ENCODE measurements around the gene ATP6AP1. TPM values are rescaled to one million over a fixed set of nuclear protein-coding genes. Genes with fewer than 3 reads are reported as not detected.

ATP6AP1 gene
- total RNA-seq, 2 experiments from 2014 or later: 25.1 to 25.3 TPM

DNA sequence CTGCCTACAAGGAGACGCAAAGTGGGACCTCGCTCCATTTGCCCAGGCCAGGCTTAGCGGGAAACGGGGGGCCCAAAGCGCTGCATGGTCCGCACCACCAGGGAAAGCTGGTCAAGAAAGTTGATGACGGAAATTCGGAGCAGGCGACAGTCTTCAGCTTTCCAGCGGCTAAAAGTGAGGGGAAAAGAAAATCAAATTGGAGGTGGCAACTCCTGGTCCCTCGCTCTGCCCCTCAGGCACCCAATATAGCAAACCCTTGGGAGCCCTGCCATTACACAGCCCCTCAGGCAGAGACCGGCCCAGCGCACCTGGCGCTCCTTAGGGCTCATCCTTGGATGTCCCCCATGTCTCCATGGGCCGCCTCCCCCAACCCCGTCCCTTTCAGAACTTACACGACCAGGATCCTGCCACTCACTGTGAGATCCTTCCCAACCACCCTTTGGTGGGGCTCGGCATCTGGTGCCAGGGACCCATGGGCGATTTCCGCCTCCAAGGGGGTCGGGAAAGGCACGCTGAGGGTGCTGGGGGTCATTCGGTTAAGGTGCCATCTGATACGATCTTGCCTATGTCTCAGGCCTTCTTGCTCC is 49.5 kb downstream of the ATP6AP1 start:
- H3K4me3 Mint-ChIP-seq: peak overlapping the region; percentile 89
- no peaks in the 10 kb centered on the region for H3K27me3 Mint-ChIP-seq
- peaks cover 6% of the 10 kb centered on the region for H3K36me3 Mint-ChIP-seq
- no peak for DNase-seq
- no peaks in the 10 kb centered on the region for H3K9me3 Mint-ChIP-seq
- peaks cover 13% of the 10 kb centered on the region for H3K4me1 Mint-ChIP-seq
- H3K27ac Mint-ChIP-seq: peak overlapping the region; percentile 74

DNA sequence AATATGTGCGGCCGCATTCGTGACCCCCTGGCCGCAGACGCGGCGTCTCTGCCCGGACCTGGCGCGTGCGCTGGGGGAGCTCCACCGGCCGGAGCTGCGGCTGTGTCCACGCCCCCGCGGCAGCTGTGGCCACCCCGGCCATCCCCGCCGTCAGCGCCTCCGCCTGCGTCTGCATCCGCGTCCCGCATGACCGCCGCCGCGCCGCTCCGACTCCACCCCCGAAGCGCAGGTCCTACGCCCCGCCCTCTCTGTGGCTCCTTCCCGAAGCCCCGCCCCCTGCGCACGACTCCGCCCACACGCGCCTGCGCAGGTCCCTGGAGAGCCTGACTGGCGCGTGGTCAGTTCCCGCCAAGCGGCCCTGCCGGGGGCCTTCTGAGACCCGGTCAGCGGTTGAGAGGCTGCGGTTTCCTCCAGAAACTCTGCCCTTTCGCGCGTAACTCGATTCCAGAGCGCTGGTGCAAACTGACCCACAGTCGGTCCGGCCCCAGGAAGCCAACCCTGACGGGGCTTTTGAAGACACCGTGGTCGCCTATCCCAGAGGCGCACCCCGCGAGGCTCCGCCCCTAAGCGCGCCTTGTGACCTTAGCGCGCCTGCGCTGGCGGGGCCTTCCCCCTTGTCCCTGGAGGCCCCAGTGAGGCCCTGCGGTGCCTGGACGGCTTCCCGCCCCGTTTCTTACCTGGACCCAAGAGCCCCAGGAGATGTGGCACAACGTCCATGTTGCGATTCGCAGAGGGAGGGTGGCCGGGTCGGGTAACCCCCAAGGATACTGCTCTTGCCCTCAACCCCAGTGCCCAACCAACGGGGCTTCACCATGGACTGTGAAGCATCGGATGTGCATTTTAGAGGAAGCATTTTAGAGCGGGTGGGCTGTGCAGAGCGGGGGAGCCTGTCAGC is 50.5 kb downstream of the ATP6AP1 start, which contains the start of gene LAGE3:
LAGE3 (minus strand) TSS at position 554 of the 895 bp plus-strand sequence; CDS start at position 188, 366 bp downstream.
- no peaks in the 10 kb centered on the region for H3K9me3 Mint-ChIP-seq
- no peaks in the 10 kb centered on the region for H3K27me3 Mint-ChIP-seq
- peaks cover 8% of the 10 kb centered on the region for H3K36me3 Mint-ChIP-seq
- peaks cover 18% of the 10 kb centered on the region for H3K4me1 Mint-ChIP-seq
- peak within 1 kb of the TSS; percentile 95 for H3K27ac Mint-ChIP-seq
- peak within 1 kb of the TSS; percentile 89 for H3K4me3 Mint-ChIP-seq
- DNase-seq: peak; percentile 93

DNA sequence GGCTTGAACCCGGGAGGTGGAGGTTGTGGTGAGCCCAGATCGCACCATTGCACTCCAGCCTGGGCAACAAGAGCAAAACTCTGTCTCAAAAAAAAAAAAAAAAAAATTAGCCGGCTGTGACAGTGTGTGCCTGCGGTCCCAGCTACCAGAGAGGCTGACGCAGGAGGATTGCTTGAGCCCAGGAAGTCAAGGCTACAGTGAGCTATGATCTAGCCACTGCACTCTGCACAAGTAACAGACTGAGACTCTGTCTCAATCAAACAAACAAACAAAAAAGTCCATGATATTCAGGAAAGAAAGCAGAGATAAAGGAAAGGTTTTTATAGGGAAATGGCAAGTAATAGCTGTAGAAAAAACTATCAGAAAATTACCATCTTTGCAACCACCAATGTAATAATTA is 52.7 kb downstream of the ATP6AP1 start:
- Mint-ChIP-seq H3K36me3 (peaks cover 5% of the 10 kb centered on the region), H3K27ac (no peak overlapping the region), H3K4me3 (no peak overlapping the region), H3K27me3 (no peaks in the 10 kb centered on the region), H3K9me3 (no peaks in the 10 kb centered on the region), H3K4me1 (peaks cover 20% of the 10 kb centered on the region)
- DNase-seq: no peak

DNA sequence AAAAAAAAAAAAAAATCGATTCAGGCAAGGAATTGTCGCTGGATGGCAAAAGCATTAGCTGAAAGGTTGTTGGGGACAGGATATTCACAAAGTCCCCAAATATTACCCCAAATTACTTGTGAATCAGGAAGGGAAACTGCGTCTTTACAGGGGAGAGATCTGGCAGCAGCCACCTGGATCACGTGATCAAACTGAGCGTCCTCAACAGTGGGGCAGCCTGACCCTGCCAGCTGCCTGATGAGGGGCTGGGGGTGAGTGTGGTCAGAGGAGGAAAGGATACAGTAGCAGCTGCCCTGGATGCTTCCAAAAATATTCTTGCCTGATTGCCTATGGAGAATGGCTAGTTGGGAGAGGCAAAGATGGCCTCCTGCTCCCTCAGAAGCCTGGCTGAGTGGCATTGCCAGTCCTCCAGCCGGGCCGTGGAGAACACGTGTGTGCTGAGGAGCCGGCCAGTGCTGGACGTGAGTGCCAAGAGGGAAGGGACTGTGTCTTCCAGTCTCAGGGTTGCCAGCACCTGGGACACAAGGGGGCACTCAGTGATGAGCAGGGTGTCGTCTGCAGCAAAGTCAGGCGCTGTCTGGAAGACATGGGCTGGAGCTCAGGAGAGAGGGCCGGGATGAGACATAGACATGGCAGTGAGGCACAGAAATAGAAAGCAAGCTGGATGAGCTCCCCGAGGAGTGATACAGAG is 53.6 kb downstream of the ATP6AP1 start:
- DNase-seq: no peak
- Mint-ChIP-seq H3K4me1 (peaks cover 21% of the 10 kb centered on the region), H3K36me3 (peaks cover 5% of the 10 kb centered on the region), H3K4me3 (no peak overlapping the region), H3K27me3 (no peaks in the 10 kb centered on the region), H3K9me3 (no peaks in the 10 kb centered on the region), H3K27ac (no peak overlapping the region)

DNA sequence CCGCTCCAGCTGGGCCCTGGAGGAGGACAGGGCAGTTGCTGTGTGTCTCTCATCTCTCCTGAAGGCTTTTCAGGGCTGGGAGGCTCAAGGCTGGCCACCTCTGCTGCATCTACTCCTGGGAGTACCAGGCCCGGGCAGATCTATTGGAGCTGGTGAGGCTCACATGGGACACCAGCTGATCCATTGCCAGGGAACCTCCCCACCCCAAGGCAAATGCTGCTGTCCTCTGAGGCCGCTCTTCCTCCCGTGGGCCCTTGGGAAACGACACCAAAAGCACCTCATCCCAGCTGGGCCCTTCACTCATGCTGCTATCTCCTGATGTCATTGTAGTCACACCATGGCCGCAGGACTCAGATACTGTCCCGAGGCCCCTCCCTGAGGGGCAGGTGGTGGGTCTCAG is 54.3 kb downstream of the ATP6AP1 start:
- Mint-ChIP-seq H3K27ac (no peak overlapping the region), H3K9me3 (no peaks in the 10 kb centered on the region), H3K4me1 (peaks cover 14% of the 10 kb centered on the region), H3K36me3 (peaks cover 3% of the 10 kb centered on the region), H3K27me3 (no peaks in the 10 kb centered on the region), H3K4me3 (no peak overlapping the region)
- no peak for DNase-seq

DNA sequence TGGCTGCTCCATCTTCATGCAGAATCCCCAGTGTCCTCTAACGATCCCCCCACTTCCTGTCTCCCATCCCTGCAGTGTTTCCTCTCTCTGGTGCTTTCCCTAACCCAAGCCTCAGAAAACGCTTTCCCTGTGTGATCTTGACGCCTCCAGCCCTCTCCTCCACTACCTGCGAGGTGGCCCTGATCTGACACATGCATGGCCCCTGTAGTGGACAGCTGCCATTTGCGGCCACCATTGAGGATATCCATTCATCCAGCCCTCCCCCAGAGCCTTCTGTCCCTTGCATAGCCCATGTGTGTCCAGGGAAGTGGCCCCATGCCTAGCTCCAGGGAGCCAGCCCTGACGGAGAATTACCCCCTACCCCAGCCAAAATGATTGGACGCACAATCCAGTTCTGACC is 54.8 kb downstream of the ATP6AP1 start:
- peaks cover 3% of the 10 kb centered on the region for H3K36me3 Mint-ChIP-seq
- no peak overlapping the region for H3K27ac Mint-ChIP-seq
- no peak overlapping the region for H3K4me3 Mint-ChIP-seq
- H3K9me3 Mint-ChIP-seq: no peaks in the 10 kb centered on the region
- DNase-seq: no peak
- H3K27me3 Mint-ChIP-seq: no peaks in the 10 kb centered on the region
- H3K4me1 Mint-ChIP-seq: peaks cover 16% of the 10 kb centered on the region

DNA sequence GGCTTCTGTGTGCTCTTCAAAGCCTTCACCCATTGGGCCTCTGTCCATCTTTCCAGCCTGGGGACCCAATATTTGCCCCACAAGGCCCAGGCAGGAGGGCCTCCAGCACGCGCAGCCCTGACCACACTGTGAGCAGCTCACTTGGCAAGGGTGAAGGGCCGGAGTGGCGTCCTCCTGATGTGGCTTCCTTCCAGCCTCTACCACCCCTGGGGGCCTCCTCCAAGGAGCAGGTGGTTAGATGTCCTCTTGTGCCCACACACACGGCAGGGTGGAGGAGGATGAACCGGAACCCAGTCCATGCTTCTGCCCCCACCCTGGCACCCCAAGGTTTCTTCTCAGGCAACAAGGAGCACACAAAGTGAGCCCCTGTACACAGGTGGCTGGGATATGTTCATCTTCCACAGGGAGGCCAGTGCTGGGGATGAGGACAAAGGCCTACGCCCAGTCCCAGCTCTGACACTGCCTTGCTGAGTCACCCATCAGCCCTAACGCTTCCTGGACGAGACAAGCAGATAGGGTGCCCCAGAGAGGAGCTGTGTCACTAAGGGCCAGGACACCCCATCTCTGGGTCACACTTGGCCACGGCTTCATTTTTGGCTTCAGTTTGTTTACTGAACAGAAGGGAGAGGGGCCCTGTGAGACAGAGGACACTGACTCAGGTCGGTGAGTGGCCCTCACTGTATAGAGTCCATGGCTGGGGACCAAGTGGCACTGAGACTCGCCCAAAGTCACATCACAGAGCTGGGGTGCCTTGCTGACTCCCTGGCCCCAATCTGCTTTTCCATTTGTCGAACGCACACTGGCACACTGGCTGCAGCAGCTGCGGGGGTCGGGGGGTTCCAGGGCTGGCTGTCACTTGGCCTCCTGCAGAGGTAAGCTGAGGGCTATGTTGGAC is 56.0 kb downstream of the ATP6AP1 start:
- Mint-ChIP-seq H3K27me3 (no peaks in the 10 kb centered on the region), H3K27ac (peak overlapping the region; percentile 42), H3K4me3 (peak overlapping the region; percentile 51), H3K4me1 (peaks cover 18% of the 10 kb centered on the region), H3K36me3 (peaks cover 2% of the 10 kb centered on the region), H3K9me3 (no peaks in the 10 kb centered on the region)
- no peak for DNase-seq

DNA sequence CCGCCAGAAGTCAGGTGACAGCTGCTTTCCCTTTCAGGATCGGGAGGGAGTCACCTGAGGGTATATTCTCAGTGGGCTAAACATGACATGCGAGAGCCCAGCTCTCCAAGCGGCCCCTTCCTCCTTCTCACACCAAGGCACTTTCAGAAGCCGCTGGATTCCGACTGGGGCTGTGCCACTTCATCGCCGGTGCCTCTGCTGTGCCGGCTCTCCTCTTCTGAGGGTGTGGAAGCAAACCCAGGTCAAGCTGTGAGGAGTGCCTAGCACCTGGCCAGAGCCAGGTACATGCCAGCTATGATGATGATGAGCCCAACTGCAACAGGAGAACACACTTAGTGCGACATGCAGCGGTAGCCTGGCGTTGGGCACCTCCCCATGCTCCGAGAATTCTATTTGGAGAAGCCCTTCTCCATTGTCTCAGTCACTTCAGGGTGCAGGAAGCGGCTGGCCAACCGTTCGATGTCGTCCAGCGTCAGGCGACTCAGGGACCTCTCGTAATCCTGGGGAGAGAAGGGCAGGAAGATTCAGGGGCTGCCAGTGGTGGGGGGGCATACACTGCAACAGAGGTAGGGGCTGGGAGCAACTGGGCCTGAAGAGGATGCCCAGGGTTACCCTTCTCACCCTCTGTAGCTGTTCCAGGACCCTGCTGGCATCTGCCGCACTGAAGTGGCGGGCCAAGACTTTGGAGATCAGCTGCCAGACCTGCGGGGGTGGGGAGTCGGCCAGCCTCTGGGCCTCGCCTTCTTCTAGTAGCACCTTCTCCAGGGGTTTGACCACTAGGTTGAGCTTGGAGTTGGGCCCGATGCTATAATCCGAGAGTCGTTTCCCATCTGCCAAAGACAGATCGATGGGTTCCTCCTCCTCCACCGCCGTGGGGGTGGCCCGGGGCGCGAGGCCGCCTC is 56.9 kb downstream of the ATP6AP1 start:
- peaks cover 2% of the 10 kb centered on the region for H3K36me3 Mint-ChIP-seq
- DNase-seq: no peak
- H3K27me3 Mint-ChIP-seq: no peaks in the 10 kb centered on the region
- H3K9me3 Mint-ChIP-seq: no peaks in the 10 kb centered on the region
- peak overlapping the region; percentile 80 for H3K27ac Mint-ChIP-seq
- H3K4me3 Mint-ChIP-seq: peak overlapping the region; percentile 79
- peaks cover 21% of the 10 kb centered on the region for H3K4me1 Mint-ChIP-seq

DNA sequence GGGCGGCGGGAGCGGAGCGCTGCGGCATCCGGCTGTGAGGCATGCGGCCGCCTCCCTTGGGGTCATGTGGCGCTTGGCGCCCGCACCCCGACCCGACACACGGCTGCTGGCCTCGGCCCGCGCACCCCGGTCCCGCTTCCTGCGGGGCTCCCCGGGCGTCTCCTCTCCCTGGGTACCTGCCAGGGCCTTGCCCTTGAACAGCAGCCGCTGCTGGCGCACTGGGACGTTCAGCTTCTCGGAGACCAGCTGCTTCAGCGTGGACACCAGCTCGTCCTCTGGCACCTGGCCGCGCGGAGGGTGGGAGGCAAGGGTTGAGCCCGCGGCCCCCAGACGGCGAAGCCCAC is 57.5 kb downstream of the ATP6AP1 start:
- Mint-ChIP-seq H3K9me3 (no peaks in the 10 kb centered on the region), H3K4me3 (peak overlapping the region; percentile 79), H3K4me1 (peaks cover 21% of the 10 kb centered on the region), H3K36me3 (peaks cover 2% of the 10 kb centered on the region), H3K27me3 (no peaks in the 10 kb centered on the region), H3K27ac (no peak overlapping the region)
- DNase-seq: peak; percentile 42

Other genes starting within 250 kb of the ATP6AP1 start
- gene OPN1MW, start 246.1 kb upstream of the ATP6AP1 start, total RNA-seq: not detected
- gene OPN1MW2, start 208.9 kb upstream of the ATP6AP1 start, total RNA-seq: not detected
- not detected for gene OPN1MW3, start 171.1 kb upstream of the ATP6AP1 start, total RNA-seq
- not detected for gene TEX28, start 133.6 kb upstream of the ATP6AP1 start, total RNA-seq
- gene TKTL1, start 132.9 kb upstream of the ATP6AP1 start, total RNA-seq: 1 to 10 TPM in 1 of 2 experiments, under 1 TPM in 1; 0.72 to 1.1 TPM
- 100 to 1,000 TPM; 694 to 696 TPM for gene FLNA, start 54.0 kb upstream of the ATP6AP1 start, total RNA-seq
- 100 to 1,000 TPM; 110 to 112 TPM for gene EMD, start 49.4 kb upstream of the ATP6AP1 start, total RNA-seq
- gene RPL10, start 30.3 kb upstream of the ATP6AP1 start, total RNA-seq: 1,000 to 10,000 TPM; 2,967 to 3,168 TPM
- gene DNASE1L1, start 19.4 kb upstream of the ATP6AP1 start, total RNA-seq: 10 to 100 TPM; 12.4 to 12.7 TPM
- gene TAFAZZIN, start 17.1 kb upstream of the ATP6AP1 start, total RNA-seq: 10 to 100 TPM; 35.1 to 35.8 TPM
- 10 to 100 TPM; 66.3 to 68.4 TPM for gene GDI1, start 8.5 kb downstream of the ATP6AP1 start, total RNA-seq
- 10 to 100 TPM; 45.3 to 46.4 TPM for gene FAM50A, start 15.5 kb downstream of the ATP6AP1 start, total RNA-seq
- gene PLXNA3, start 29.6 kb downstream of the ATP6AP1 start, total RNA-seq: 10 to 100 TPM; 22.3 to 23.1 TPM
- gene LAGE3, start 50.6 kb downstream of the ATP6AP1 start, total RNA-seq: 10 to 100 TPM; 65.1 to 72.4 TPM
- gene UBL4A, start 57.9 kb downstream of the ATP6AP1 start, total RNA-seq: 10 to 100 TPM; 53.2 to 54.7 TPM
- 10 to 100 TPM; 18.0 to 19.0 TPM for gene SLC10A3, start 62.0 kb downstream of the ATP6AP1 start, total RNA-seq
- gene FAM3A, start 87.6 kb downstream of the ATP6AP1 start, total RNA-seq: 10 to 100 TPM; 26.8 to 27.3 TPM
- gene G6PD, start 118.2 kb downstream of the ATP6AP1 start, total RNA-seq: 10 to 100 TPM; 89.9 to 92.4 TPM
- gene IKBKG, start 118.9 kb downstream of the ATP6AP1 start, total RNA-seq: 10 to 100 TPM; 31.1 to 32.5 TPM
- not detected for gene CTAG1A, start 156.5 kb downstream of the ATP6AP1 start, total RNA-seq
- gene CTAG1B, start 190.6 kb downstream of the ATP6AP1 start, total RNA-seq: not detected
- 10 to 100 TPM; 37.2 to 39.6 TPM for gene CTAG2, start 224.9 kb downstream of the ATP6AP1 start, total RNA-seq

Data from activated naive CD8-positive, alpha-beta T cell treated with anti-CD3 and anti-CD28 coated beads for 36 hours (primary cell).